ENCODE data around the gene SLC30A7. TPM values are rescaled to one million over a fixed set of nuclear protein-coding genes. Genes with fewer than 3 reads are reported as not detected.

SLC30A7 gene
- total RNA-seq, 1 experiment from 2014 or later = 20.7 TPM

- Mint-ChIP-seq H3K27me3 (ENCODE audit: low read depth) (no peaks in the 10 kb centered on the region), H3K36me3 (peaks cover 44% of the 10 kb centered on the region), H3K9me3 (no peaks in the 10 kb centered on the region), H3K4me1 (no peaks in the 10 kb centered on the region), H3K27ac (no peak overlapping the region), H3K4me3 (no peak overlapping the region)
- DNase-seq (ENCODE audit: low spot score) (no peak), ATAC-seq (no peak)
- TF ChIP-seq JAZF1 (CRISPR knock-in tag; IDR thresholded peaks at IDR 0.05) = no peak
- TF ChIP-seq TCF7 (CRISPR knock-in tag; IDR thresholded peaks at IDR 0.05; ENCODE audit: low read depth) = no peak
- TF ChIP-seq, protein P1, sequence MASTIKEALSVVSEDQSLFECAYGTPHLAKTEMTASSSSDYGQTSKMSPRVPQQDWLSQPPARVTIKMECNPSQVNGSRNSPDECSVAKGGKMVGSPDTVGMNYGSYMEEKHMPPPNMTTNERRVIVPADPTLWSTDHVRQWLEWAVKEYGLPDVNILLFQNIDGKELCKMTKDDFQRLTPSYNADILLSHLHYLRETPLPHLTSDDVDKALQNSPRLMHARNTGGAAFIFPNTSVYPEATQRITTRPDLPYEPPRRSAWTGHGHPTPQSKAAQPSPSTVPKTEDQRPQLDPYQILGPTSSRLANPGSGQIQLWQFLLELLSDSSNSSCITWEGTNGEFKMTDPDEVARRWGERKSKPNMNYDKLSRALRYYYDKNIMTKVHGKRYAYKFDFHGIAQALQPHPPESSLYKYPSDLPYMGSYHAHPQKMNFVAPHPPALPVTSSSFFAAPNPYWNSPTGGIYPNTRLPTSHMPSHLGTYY (CRISPR knock-in tag; IDR thresholded peaks at IDR 0.05) = no peak
- no peak for TF ChIP-seq FOXP1 (CRISPR knock-in tag; IDR thresholded peaks at IDR 0.05; ENCODE audit: borderline replicate concordance)
- TF ChIP-seq CREM (CRISPR knock-in tag; IDR thresholded peaks at IDR 0.05) = no peak
- TF ChIP-seq, protein P2, sequence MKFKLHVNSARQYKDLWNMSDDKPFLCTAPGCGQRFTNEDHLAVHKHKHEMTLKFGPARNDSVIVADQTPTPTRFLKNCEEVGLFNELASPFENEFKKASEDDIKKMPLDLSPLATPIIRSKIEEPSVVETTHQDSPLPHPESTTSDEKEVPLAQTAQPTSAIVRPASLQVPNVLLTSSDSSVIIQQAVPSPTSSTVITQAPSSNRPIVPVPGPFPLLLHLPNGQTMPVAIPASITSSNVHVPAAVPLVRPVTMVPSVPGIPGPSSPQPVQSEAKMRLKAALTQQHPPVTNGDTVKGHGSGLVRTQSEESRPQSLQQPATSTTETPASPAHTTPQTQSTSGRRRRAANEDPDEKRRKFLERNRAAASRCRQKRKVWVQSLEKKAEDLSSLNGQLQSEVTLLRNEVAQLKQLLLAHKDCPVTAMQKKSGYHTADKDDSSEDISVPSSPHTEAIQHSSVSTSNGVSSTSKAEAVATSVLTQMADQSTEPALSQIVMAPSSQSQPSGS (CRISPR knock-in tag; IDR thresholded peaks at IDR 0.05; ENCODE audit: borderline replicate concordance, low read depth) = no peak
- TF ChIP-seq, protein P3, sequence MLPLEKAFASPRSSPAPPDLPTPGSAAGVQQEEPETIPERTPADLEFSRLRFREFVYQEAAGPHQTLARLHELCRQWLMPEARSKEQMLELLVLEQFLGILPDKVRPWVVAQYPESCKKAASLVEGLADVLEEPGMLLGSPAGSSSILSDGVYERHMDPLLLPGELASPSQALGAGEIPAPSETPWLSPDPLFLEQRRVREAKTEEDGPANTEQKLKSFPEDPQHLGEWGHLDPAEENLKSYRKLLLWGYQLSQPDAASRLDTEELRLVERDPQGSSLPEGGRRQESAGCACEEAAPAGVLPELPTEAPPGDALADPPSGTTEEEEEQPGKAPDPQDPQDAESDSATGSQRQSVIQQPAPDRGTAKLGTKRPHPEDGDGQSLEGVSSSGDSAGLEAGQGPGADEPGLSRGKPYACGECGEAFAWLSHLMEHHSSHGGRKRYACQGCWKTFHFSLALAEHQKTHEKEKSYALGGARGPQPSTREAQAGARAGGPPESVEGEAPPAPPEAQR (CRISPR knock-in tag; IDR thresholded peaks at IDR 0.05) = no peak
- TF ChIP-seq NFYB (CRISPR knock-in tag; conservative IDR thresholded peaks at IDR 0.05; ENCODE audit: low read depth) = no peak
- TF ChIP-seq, protein P4, sequence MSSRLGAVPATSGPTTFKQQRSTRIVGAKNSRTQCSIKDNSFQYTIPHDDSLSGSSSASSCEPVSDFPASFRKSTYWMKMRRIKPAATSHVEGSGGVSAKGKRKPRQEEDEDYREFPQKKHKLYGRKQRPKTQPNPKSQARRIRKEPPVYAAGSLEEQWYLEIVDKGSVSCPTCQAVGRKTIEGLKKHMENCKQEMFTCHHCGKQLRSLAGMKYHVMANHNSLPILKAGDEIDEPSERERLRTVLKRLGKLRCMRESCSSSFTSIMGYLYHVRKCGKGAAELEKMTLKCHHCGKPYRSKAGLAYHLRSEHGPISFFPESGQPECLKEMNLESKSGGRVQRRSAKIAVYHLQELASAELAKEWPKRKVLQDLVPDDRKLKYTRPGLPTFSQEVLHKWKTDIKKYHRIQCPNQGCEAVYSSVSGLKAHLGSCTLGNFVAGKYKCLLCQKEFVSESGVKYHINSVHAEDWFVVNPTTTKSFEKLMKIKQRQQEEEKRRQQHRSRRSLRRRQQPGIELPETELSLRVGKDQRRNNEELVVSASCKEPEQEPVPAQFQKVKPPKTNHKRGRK (CRISPR knock-in tag; IDR thresholded peaks at IDR 0.05; ENCODE audit: borderline replicate concordance) = no peak
- no peak for TF ChIP-seq ATF1 (CRISPR knock-in tag; IDR thresholded peaks at IDR 0.05)
- no peak for TF ChIP-seq SP1 (CRISPR knock-in tag; conservative IDR thresholded peaks at IDR 0.05)
- TF ChIP-seq ZNF396 (CRISPR knock-in tag; IDR thresholded peaks at IDR 0.05; ENCODE audit: borderline replicate concordance) = no peak
- no peak for TF ChIP-seq CDX4 (CRISPR knock-in tag; IDR thresholded peaks at IDR 0.05; ENCODE audit: borderline replicate concordance)
- TF ChIP-seq FOXK1 (CRISPR knock-in tag; IDR thresholded peaks at IDR 0.05) = no peak
- no peak for TF ChIP-seq ETV6 (CRISPR knock-in tag; IDR thresholded peaks at IDR 0.05)
- no peak for TF ChIP-seq PRRX2 (CRISPR knock-in tag; IDR thresholded peaks at IDR 0.05)
- ChIA-PET POLR2A (no interaction called here), CTCF (no interaction called here)
Observed at GRCh38 chr1:100912019-100912418, 16.1 kb downstream of the SLC30A7 start.

DNA sequence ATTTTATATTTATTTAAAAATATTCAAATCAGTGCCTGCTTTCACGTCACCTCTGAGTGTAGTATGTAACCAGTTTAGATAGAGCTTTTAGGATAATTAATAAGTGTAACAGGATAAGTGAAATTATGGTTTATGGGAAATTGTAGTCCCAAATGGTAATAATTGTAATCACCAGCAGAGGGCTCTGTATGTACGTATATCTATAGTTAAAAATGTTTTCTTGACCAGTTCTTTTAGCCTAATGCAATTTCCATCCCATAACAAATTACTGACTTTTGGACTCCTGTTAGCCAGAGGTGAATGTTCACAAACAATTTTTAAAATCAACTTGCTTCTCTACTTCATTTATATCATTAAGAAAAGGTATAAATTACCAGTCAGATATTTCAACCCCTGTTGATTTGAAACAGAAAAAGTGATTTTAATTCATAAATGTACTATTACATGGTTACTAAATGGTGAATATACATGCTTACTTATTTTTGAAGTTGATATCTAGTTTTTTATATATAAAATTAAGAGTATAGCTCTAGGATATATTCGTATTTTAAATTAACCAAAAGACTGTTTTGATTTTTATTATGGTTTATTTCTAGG lies 25.3 kb downstream of the SLC30A7 start:
- no peak for DNase-seq (ENCODE audit: low spot score)
- H3K27ac Mint-ChIP-seq = no peak overlapping the region
- no peaks in the 10 kb centered on the region for H3K27me3 Mint-ChIP-seq (ENCODE audit: low read depth)
- TF ChIP-seq, protein P5, sequence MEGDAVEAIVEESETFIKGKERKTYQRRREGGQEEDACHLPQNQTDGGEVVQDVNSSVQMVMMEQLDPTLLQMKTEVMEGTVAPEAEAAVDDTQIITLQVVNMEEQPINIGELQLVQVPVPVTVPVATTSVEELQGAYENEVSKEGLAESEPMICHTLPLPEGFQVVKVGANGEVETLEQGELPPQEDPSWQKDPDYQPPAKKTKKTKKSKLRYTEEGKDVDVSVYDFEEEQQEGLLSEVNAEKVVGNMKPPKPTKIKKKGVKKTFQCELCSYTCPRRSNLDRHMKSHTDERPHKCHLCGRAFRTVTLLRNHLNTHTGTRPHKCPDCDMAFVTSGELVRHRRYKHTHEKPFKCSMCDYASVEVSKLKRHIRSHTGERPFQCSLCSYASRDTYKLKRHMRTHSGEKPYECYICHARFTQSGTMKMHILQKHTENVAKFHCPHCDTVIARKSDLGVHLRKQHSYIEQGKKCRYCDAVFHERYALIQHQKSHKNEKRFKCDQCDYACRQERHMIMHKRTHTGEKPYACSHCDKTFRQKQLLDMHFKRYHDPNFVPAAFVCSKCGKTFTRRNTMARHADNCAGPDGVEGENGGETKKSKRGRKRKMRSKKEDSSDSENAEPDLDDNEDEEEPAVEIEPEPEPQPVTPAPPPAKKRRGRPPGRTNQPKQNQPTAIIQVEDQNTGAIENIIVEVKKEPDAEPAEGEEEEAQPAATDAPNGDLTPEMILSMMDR (IDR thresholded peaks at IDR 0.05) = peak; percentile 61; the same call in 1 of the 2 replicates
- TF ChIP-seq NR3C1 (CRISPR knock-in tag; conservative IDR thresholded peaks at IDR 0.05; ENCODE audit: low read depth) (no peak), ZNF416 (CRISPR knock-in tag; IDR thresholded peaks at IDR 0.05) (no peak), ZNF219 (CRISPR knock-in tag; IDR thresholded peaks at IDR 0.05; ENCODE audit: borderline replicate concordance) (no peak), ZNF317 (CRISPR knock-in tag; IDR thresholded peaks at IDR 0.05; ENCODE audit: borderline replicate concordance, low read depth) (no peak)
- no peaks in the 10 kb centered on the region for H3K4me1 Mint-ChIP-seq
- H3K4me3 Mint-ChIP-seq = no peak overlapping the region
- ChIA-PET POLR2A (no interaction called here), CTCF (interaction anchor here (0.6 kb wide), 1 partner anchor 434 kb away, joined by 3 read pairs; no protein-coding TSS in a partner anchor)
- peaks cover 40% of the 10 kb centered on the region for H3K36me3 Mint-ChIP-seq
- 0 out of 2 replicates have a peak, but pooled peaks cover 3% of the 10 kb centered on the region for H3K9me3 Mint-ChIP-seq
- no peak for ATAC-seq
